Uterus (tissue), 4 donors: ENCODE measurements around the gene NDUFS2. TPM values are rescaled to one million over a fixed set of nuclear protein-coding genes. Genes with fewer than 3 reads are reported as not detected.
"Not testable (repeated sequence)": the region's sequence is repeated elsewhere in the genome, so short reads cannot be mapped to it uniquely, and the experiment has no call there.

ENCODE experiments used
- DNase-seq, 2 donors: peaks; one replicate each; pipeline ENCODE4 v3.0.0-alpha.2; 2019 to 2020
- H3K27ac ChIP-seq, 2 donors: fragments of 200-600 bp; sonication (generic); 1 replicate in 1 of 2; 2 replicates in 1 of 2; pipeline ENCODE4 v1.5.1; 2016 to 2018
- H3K27me3 ChIP-seq, 2 donors: fragments of 200-600 bp; sonication (generic); one replicate each; pipeline ENCODE4 v1.5.1; 2018 to 2019; ENCODE audit warnings: control low read depth in 1 of 2
- H3K36me3 ChIP-seq, 2 donors: fragments of 200-600 bp; sonication (generic); one replicate each; pipeline ENCODE4 v1.5.1; 2019; ENCODE audit warnings: control low read depth in 1 of 2
- H3K4me1 ChIP-seq, 2 donors: fragments of 200-600 bp; sonication (generic); one replicate each; pipeline ENCODE4 v1.5.1; 2018 to 2019; ENCODE audit warnings: control low read depth in 1 of 2
- H3K4me3 ChIP-seq, 2 donors: fragments of 200-600 bp; sonication (generic); 1 replicate in 1 of 2; 2 replicates in 1 of 2; pipeline ENCODE4 v1.5.1; 2018 to 2019; ENCODE audit warnings: mild to moderate bottlenecking in 1 of 2
- H3K9me3 ChIP-seq, 2 donors: fragments of 200-600 bp; sonication (generic); one replicate each; pipeline ENCODE4 v1.5.1; 2019; ENCODE audit warnings: control low read depth in 1 of 2
- CTCF ChIP-seq, 4 experiments: fragments of 200-600 bp in 2 of 4; fragments of 450-650 bp in 2 of 4; sonication (generic) in 2 of 4; IDR thresholded peaks; one replicate each; pipeline ENCODE4 v1.5.1; 2016 to 2019; ENCODE audit warnings: antibody characterized with exemption in 4 of 4, mild to moderate bottlenecking in 2 of 4, moderate library complexity in 1 of 4
- POLR2A ChIP-seq, 2 donors: fragments of 450-650 bp; IDR thresholded peaks; one replicate each; pipeline ENCODE4 v1.6.1; 2016; ENCODE audit warnings: antibody characterized with exemption in 2 of 2, mild to moderate bottlenecking in 1 of 2, moderate library complexity in 1 of 2
- intact Hi-C: fragments of 100-400 bp; cut with DNase I; formaldehyde crosslinking; loops from one replicate; pipeline ENCODE4 v1.15.1; 2023; ENCODE audit warnings: low total_unique reads
- total RNA-seq, 4 donors: library from RNA; depleted of rRNA in 3 of 4; stranded (reverse); fragments of >200 nt in 3 of 4; gene quantifications; one replicate each; pipeline versions ENCODE4 v1.1.0 to v1.2.4, GENCODE V29; 2014 to 2023
- donor health status: DM: yes; HTN: yes; CAD: no.

The NDUFS2 gene
- total RNA-seq, 4 donors from 2014 or later: 43.8 to 107 (median 93.9) TPM

- H3K27me3 ChIP-seq: no peaks in the 10 kb centered on the region
- no peak for DNase-seq
- intact Hi-C loops: no loop called here
- no peaks in the 10 kb centered on the region for H3K36me3 ChIP-seq
- H3K9me3 ChIP-seq: no peaks in the 10 kb centered on the region
- no peaks in the 10 kb centered on the region for H3K4me1 ChIP-seq
- H3K27ac ChIP-seq: no peak overlapping the region
- no peak overlapping the region for H3K4me3 ChIP-seq
- TF ChIP-seq POLR2A (IDR thresholded peaks at IDR 0.05) (no peak), CTCF (IDR thresholded peaks at IDR 0.05) (no peak)
Measured at GRCh38 chr1:161242313-161242712, 40.1 kb downstream of the NDUFS2 start.

- DNase-seq: no peak
- TF ChIP-seq CTCF (IDR thresholded peaks at IDR 0.05) (no peak), POLR2A (IDR thresholded peaks at IDR 0.05) (no peak)
- Histone ChIP-seq H3K4me1 (no peaks in the 10 kb centered on the region), H3K4me3 (no peak overlapping the region), H3K27me3 (no peaks in the 10 kb centered on the region), H3K27ac (no peak overlapping the region), H3K36me3 (no peaks in the 10 kb centered on the region), H3K9me3 (no peaks in the 10 kb centered on the region)
- intact Hi-C loops: no loop called here
Measured at GRCh38 chr1:161244888-161245287, 42.7 kb downstream of the NDUFS2 start.

- DNase-seq, H3K4me3 ChIP-seq, H3K9me3 ChIP-seq, H3K27me3 ChIP-seq, intact Hi-C loops, H3K27ac ChIP-seq, H3K36me3 ChIP-seq, H3K4me1 ChIP-seq: not testable (repeated sequence)
Measured at GRCh38 chr1:161250100-161250499, 47.9 kb downstream of the NDUFS2 start.

- DNase-seq: no peak
- Histone ChIP-seq H3K27ac (no peak overlapping the region), H3K9me3 (no peaks in the 10 kb centered on the region), H3K36me3 (no peaks in the 10 kb centered on the region), H3K4me1 (no peaks in the 10 kb centered on the region), H3K4me3 (no peak overlapping the region), H3K27me3 (no peaks in the 10 kb centered on the region)
- TF ChIP-seq CTCF (IDR thresholded peaks at IDR 0.05) (no peak), POLR2A (IDR thresholded peaks at IDR 0.05) (no peak)
- intact Hi-C loops: no loop called here
Measured at GRCh38 chr1:161250829-161251228, 48.7 kb downstream of the NDUFS2 start.

GRCh38 chr1:161251579-161251978 lies 49.4 kb downstream of the NDUFS2 start:
- Histone ChIP-seq H3K9me3 (no peaks in the 10 kb centered on the region), H3K27ac (no peak overlapping the region), H3K27me3 (no peaks in the 10 kb centered on the region), H3K36me3 (no peaks in the 10 kb centered on the region), H3K4me1 (no peaks in the 10 kb centered on the region), H3K4me3 (no peak overlapping the region)
- TF ChIP-seq CTCF (IDR thresholded peaks at IDR 0.05): no peak
- TF ChIP-seq POLR2A (IDR thresholded peaks at IDR 0.05): no peak
- intact Hi-C loops: no loop called here
- no peak for DNase-seq

GRCh38 chr1:161255302-161255701 lies 53.1 kb downstream of the NDUFS2 start:
- H3K4me1 ChIP-seq, H3K27ac ChIP-seq, DNase-seq, intact Hi-C loops, H3K36me3 ChIP-seq, H3K4me3 ChIP-seq, H3K9me3 ChIP-seq: not testable (repeated sequence)
- H3K27me3 ChIP-seq: peaks cover 3 to 10% of the 10 kb centered on the region in 2 donors

GRCh38 chr1:161255955-161256520 lies 53.9 kb downstream of the NDUFS2 start:
- DNase-seq, H3K36me3 ChIP-seq, intact Hi-C loops, H3K27ac ChIP-seq, H3K4me1 ChIP-seq, H3K4me3 ChIP-seq, H3K9me3 ChIP-seq: not testable (repeated sequence)
- peaks cover 3 to 10% of the 10 kb centered on the region in 2 donors for H3K27me3 ChIP-seq

- H3K9me3 ChIP-seq, H3K27ac ChIP-seq, H3K36me3 ChIP-seq, H3K4me1 ChIP-seq, H3K4me3 ChIP-seq, intact Hi-C loops, DNase-seq: not testable (repeated sequence)
- peaks cover 3 to 10% of the 10 kb centered on the region in 2 donors for H3K27me3 ChIP-seq
Measured at GRCh38 chr1:161257109-161257508, 54.9 kb downstream of the NDUFS2 start.
